GM19324 (cell line): ENCODE data around the gene WDR55.
"Not testable (repeated sequence)": the region's sequence is repeated elsewhere in the genome, so short reads cannot be mapped to it uniquely, and the experiment has no call there.

ENCODE experiments used
- ATAC-seq: cut with Tn5 transposase; IDR thresholded peaks from one replicate; pipeline ENCODE4 v1.9.1; 2021; ENCODE audit warnings: mild to moderate bottlenecking, moderate library complexity; ENCODE audit not compliant: unreplicated experiment, low FRiP score

The WDR55 gene

GRCh38 chr5:140664359-140665119 is at the start of gene WDR55:
WDR55 (plus strand) TSS chr5:140664904; CDS start chr5:140664913, 9 bp downstream.
- peak; percentile 97 for ATAC-seq

GRCh38 chr5:140622301-140622700 is 42.4 kb upstream of the WDR55 start:
- ATAC-seq, result no peak

- not testable (repeated sequence) for ATAC-seq
These were observed 41.6 kb upstream of the WDR55 start for GRCh38 chr5:140623061-140623460.

GRCh38 chr5:140624886-140625285 is 39.8 kb upstream of the WDR55 start:
- ATAC-seq, result not testable (repeated sequence)

- no peak for ATAC-seq
These were observed 36.7 kb upstream of the WDR55 start for GRCh38 chr5:140627972-140628371.

- ATAC-seq, result no peak
These were observed 36.0 kb upstream of the WDR55 start for GRCh38 chr5:140628711-140629110.

GRCh38 chr5:140630292-140631035 is 34.2 kb upstream of the WDR55 start:
- ATAC-seq, result no peak

- ATAC-seq, result no peak
These were observed 33.7 kb upstream of the WDR55 start for GRCh38 chr5:140631036-140631417.

- ATAC-seq, result peak; percentile 35
These were observed 32.8 kb upstream of the WDR55 start for GRCh38 chr5:140631831-140632365.

GRCh38 chr5:140632366-140633020 is 32.2 kb upstream of the WDR55 start:
- peak; percentile 70 for ATAC-seq

- ATAC-seq, result no peak
These were observed 31.7 kb upstream of the WDR55 start, which contains the start of gene CD14 for GRCh38 chr5:140633021-140633471. CD14 (minus strand) TSS chr5:140633175; CDS start chr5:140633071, 104 bp downstream.

- no peak for ATAC-seq
These were observed 31.2 kb upstream of the WDR55 start for GRCh38 chr5:140633501-140633900.

- no peak for ATAC-seq
These were observed 30.6 kb upstream of the WDR55 start for GRCh38 chr5:140634103-140634502.

- ATAC-seq, result no peak
These were observed 29.1 kb upstream of the WDR55 start for GRCh38 chr5:140635291-140636257.

- ATAC-seq, result no peak
These were observed 27.2 kb upstream of the WDR55 start for GRCh38 chr5:140637371-140638100.

- ATAC-seq, result not testable (repeated sequence)
These were observed 25.9 kb upstream of the WDR55 start for GRCh38 chr5:140638898-140639147.

GRCh38 chr5:140639148-140639981 is 25.3 kb upstream of the WDR55 start, which contains the start of gene TMCO6:
TMCO6 (plus strand) TSS chr5:140639451; CDS start chr5:140639528, 77 bp downstream.
- peak; percentile 93 for ATAC-seq

GRCh38 chr5:140641716-140642115 is 23.0 kb upstream of the WDR55 start:
- ATAC-seq, result no peak
